ENCODE results near the gene CDAN1. TPM values are rescaled to one million over a fixed set of nuclear protein-coding genes. Genes with fewer than 3 reads are reported as not detected.

The CDAN1 gene
- total and polyA plus RNA-seq, 2 of the 8 experiments (the other 6 are each of a cell fraction or from before 2014, with no cell fraction given): 4.5 to 18.6 TPM

GRCh38 chr15:42693942-42694341 lies 43.0 kb downstream of the CDAN1 start:
- Histone ChIP-seq H3K27me3 (replicated peaks in 1 of 4; ENCODE audit: control insufficient read depth in 3 of 4, extremely low read depth in 1 of 4, insufficient read depth in 3 of 4, low read length in 3 of 4) (no peaks in the 10 kb centered on the region), H4K8ac (ENCODE audit: extremely low read depth, insufficient read depth, low read length) (no peak overlapping the region; the same call in 1 of the 2 replicates), H2BK120ac (replicated peaks; ENCODE audit: low read depth, low read length) (no peak overlapping the region), H3K18ac (ENCODE audit: extremely low read depth, low read length) (no peak overlapping the region), H3K4me2 (ENCODE audit: insufficient read depth in 1 of 2, low read depth in 2 of 2, low read length in 2 of 2) (no peak overlapping the region), H3K9me3 (ENCODE audit: insufficient read depth in 2 of 2, low read depth in 1 of 2, low read length in 1 of 2) (no peaks in the 10 kb centered on the region), H2BK20ac (ENCODE audit: low read length) (no peak overlapping the region), H3K14ac (ENCODE audit: insufficient read length) (no peak overlapping the region), H3K27ac (ENCODE audit: low read depth, low read length) (no peak overlapping the region), H2BK12ac (ENCODE audit: low read depth, low read length) (no peak overlapping the region), H3K4me3 (ENCODE audit: extremely low read depth in 1 of 4, insufficient read depth in 2 of 4, low read depth in 3 of 4, low read length in 4 of 4) (no peak overlapping the region), H3K79me1 (ENCODE audit: low read depth, low read length) (no peaks in the 10 kb centered on the region), H2BK5ac (ENCODE audit: low read depth, low read length) (no peak overlapping the region), H3K36me3 (ENCODE audit: control insufficient read depth in 2 of 4, insufficient read depth in 4 of 4, low read length in 3 of 4) (peaks cover 0 to 12% (median under 1%) of the 10 kb centered on the region in 4 experiments; a peak in 3 of 8 replicates), H2BK15ac (ENCODE audit: low read length) (no peak overlapping the region), H3K23me2 (ENCODE audit: low read depth, low read length) (no peaks in the 10 kb centered on the region), H3K4ac (replicated peaks; ENCODE audit: insufficient read length, low read depth, low read length) (no peak overlapping the region), H3K9ac (replicated peaks in 1 of 4; ENCODE audit: extremely low read depth in 1 of 4, low read depth in 3 of 4, low read length in 3 of 4) (no peak overlapping the region), H4K91ac (replicated peaks; ENCODE audit: insufficient read length, low read length) (no peak overlapping the region), H2AFZ (ENCODE audit: low read length) (no peak overlapping the region), H2AK5ac (ENCODE audit: low read depth, low read length) (no peak overlapping the region), H3K4me1 (replicated peaks in 1 of 4; ENCODE audit: control insufficient read depth in 3 of 4, insufficient read depth in 4 of 4, low read length in 3 of 4) (no peaks in the 10 kb centered on the region), H4K5ac (ENCODE audit: insufficient read length, low read depth, low read length) (no peak overlapping the region), H3K56ac (replicated peaks; ENCODE audit: insufficient read length, low read depth, low read length) (no peak overlapping the region), H4K20me1 (replicated peaks in 1 of 2; ENCODE audit: control insufficient read depth in 1 of 2, insufficient read depth in 2 of 2, low read length in 2 of 2) (peaks cover under 1 to 1% of the 10 kb centered on the region in 2 experiments), H3K79me2 (ENCODE audit: control insufficient read depth in 1 of 2, insufficient read depth in 2 of 2, low read length in 2 of 2) (no peaks in the 10 kb centered on the region), H3K23ac (ENCODE audit: insufficient read length) (no peak overlapping the region)
- ChIA-PET CTCF (ENCODE audit: partially characterized antibody) (interaction anchor here (0.6 to 2.0 kb wide), 3 partner anchors 11 to 300 kb away, joined by 3 to 11 read pairs (median 6); no protein-coding TSS in a partner anchor), POLR2A (ENCODE audit: partially characterized antibody) (no interaction called here)
- 98% methylated on average over 6 of the region's 6 CpGs; no CpG with 5 or more reads in 1 of the 2 experiments for WGBS, 2 experiments (ENCODE audit: extremely low coverage in 1 of 2, insufficient coverage in 1 of 2, insufficient read length in 1 of 2, insufficient replicate concordance in 2 of 2, low coverage in 1 of 2, low lambda C conversion rate in 2 of 2, missing lambda C conversion rate in 1 of 2)
- no peak for TF ChIP-seq KDM5A (IDR thresholded peaks at IDR 0.05; ENCODE audit: low read length)
- no peak for TF ChIP-seq SIX5 (IDR thresholded peaks at IDR 0.05; ENCODE audit: low read depth, low read length)
- no peak for TF ChIP-seq MAX (IDR thresholded peaks at IDR 0.05)
- TF ChIP-seq POLR2AphosphoS5 (IDR thresholded peaks at IDR 0.05; ENCODE audit: low read depth, low read length): no peak
- FAIRE-seq: no peak
- DNase-seq (ENCODE audit: low read depth in 1 of 2, low spot score in 2 of 2): no peak
